Liver (tissue), 9 donors: ENCODE data around the gene HSPG2. TPM values are rescaled to one million over a fixed set of nuclear protein-coding genes. Genes with fewer than 3 reads are reported as not detected.

ENCODE experiments used
- DNase-seq: peaks from one replicate; pipeline ENCODE4 v3.0.0-alpha.2; 2017; ENCODE audit warnings: low spot score
- H3K27ac ChIP-seq, 2 donors: one replicate each; pipeline ENCODE4 v1.7.0; 2013; ENCODE audit warnings: inconsistent platforms in 2 of 2, low read length in 2 of 2, control low read depth in 1 of 2, low read depth in 1 of 2, mild to moderate bottlenecking in 1 of 2
- H3K27me3 ChIP-seq, 4 donors: one replicate each; pipeline versions ENCODE4 v1.6.1 to v1.7.0; 2013; ENCODE audit warnings: low read length in 3 of 4, inconsistent platforms in 1 of 4, mild to moderate bottlenecking in 1 of 4, moderate library complexity in 1 of 4; ENCODE audit not compliant: control insufficient read depth in 4 of 4, insufficient read depth in 4 of 4
- H3K36me3 ChIP-seq, 4 donors: one replicate each; pipeline versions ENCODE4 v1.6.1 to v1.7.0; 2013; ENCODE audit warnings: low read length in 3 of 4, mild to moderate bottlenecking in 3 of 4, low read depth in 1 of 4, moderate library complexity in 1 of 4; ENCODE audit not compliant: control insufficient read depth in 4 of 4, insufficient read depth in 3 of 4
- H3K4me1 ChIP-seq, 4 donors: one replicate each; pipeline versions ENCODE4 v1.6.1 to v1.7.0; 2013; ENCODE audit warnings: low read length in 3 of 4, mild to moderate bottlenecking in 3 of 4, moderate library complexity in 1 of 4; ENCODE audit not compliant: control insufficient read depth in 4 of 4, insufficient read depth in 4 of 4
- H3K4me3 ChIP-seq, 3 donors: one replicate each; pipeline versions ENCODE4 v1.6.1 to v1.7.0; 2013; ENCODE audit warnings: low read length in 3 of 3, control low read depth in 1 of 3, low read depth in 1 of 3, mild to moderate bottlenecking in 1 of 3
- H3K9ac ChIP-seq, 2 donors: one replicate each; pipeline ENCODE4 v1.7.0; 2013; ENCODE audit warnings: low read length in 2 of 2, mild to moderate bottlenecking in 2 of 2, moderate library complexity in 2 of 2, control low read depth in 1 of 2, low read depth in 1 of 2
- H3K9me3 ChIP-seq, 4 donors: one replicate each; pipeline versions ENCODE4 v1.6.1 to v1.7.0; 2013; ENCODE audit warnings: low read length in 3 of 4; ENCODE audit not compliant: control insufficient read depth in 4 of 4
- ATF3 ChIP-seq: IDR thresholded peaks from 2 replicates; pipeline ENCODE4 v1.6.1; 2016; ENCODE audit warnings: antibody characterized with exemption
- EGR1 ChIP-seq, 2 donors: IDR thresholded peaks; 2 replicates each; pipeline ENCODE4 v1.6.1; 2016 to 2018; ENCODE audit warnings: antibody characterized with exemption in 2 of 2, low read depth in 2 of 2
- FOXA1 ChIP-seq: IDR thresholded peaks from 2 replicates; pipeline ENCODE4 v1.6.1; 2016; ENCODE audit warnings: antibody characterized with exemption
- FOXA2 ChIP-seq: IDR thresholded peaks from 2 replicates; pipeline ENCODE4 v1.6.1; 2016; ENCODE audit warnings: antibody characterized with exemption
- GABPA ChIP-seq, 2 donors: IDR thresholded peaks in 1 of 2; conservative IDR thresholded peaks in 1 of 2; 2 replicates each; pipeline ENCODE4 v1.6.1; 2016; ENCODE audit warnings: antibody characterized with exemption in 2 of 2, mild to moderate bottlenecking in 1 of 2, moderate library complexity in 1 of 2
- HNF4A ChIP-seq, 2 donors: conservative IDR thresholded peaks; 2 replicates each; pipeline ENCODE4 v1.6.1; 2016; ENCODE audit warnings: antibody characterized with exemption in 2 of 2, mild to moderate bottlenecking in 2 of 2
- HNF4G ChIP-seq: IDR thresholded peaks from 2 replicates; pipeline ENCODE4 v1.6.1; 2016; ENCODE audit warnings: antibody characterized with exemption
- JUND ChIP-seq, 2 donors: IDR thresholded peaks; 2 replicates each; pipeline ENCODE4 v1.6.1; 2016; ENCODE audit warnings: antibody characterized with exemption in 2 of 2
- MAX ChIP-seq: IDR thresholded peaks from 2 replicates; pipeline ENCODE4 v1.6.1; 2016; ENCODE audit warnings: antibody characterized with exemption
- NR2F2 ChIP-seq: IDR thresholded peaks from 2 replicates; pipeline ENCODE4 v1.6.1; 2016; ENCODE audit warnings: antibody characterized with exemption
- RAD21 ChIP-seq, 2 donors: IDR thresholded peaks; 2 replicates each; pipeline ENCODE4 v1.6.1; 2016; ENCODE audit warnings: antibody characterized with exemption in 2 of 2, mild to moderate bottlenecking in 2 of 2
- RXRA ChIP-seq, 2 donors: IDR thresholded peaks; 2 replicates each; pipeline ENCODE4 v1.6.1; 2017 to 2018; ENCODE audit warnings: antibody characterized with exemption in 2 of 2, mild to moderate bottlenecking in 1 of 2
- SP1 ChIP-seq: IDR thresholded peaks from 2 replicates; pipeline ENCODE4 v1.6.1; 2018; ENCODE audit warnings: antibody characterized with exemption, mild to moderate bottlenecking
- TAF1 ChIP-seq: conservative IDR thresholded peaks from 2 replicates; pipeline ENCODE4 v1.6.1; 2016; ENCODE audit warnings: antibody characterized with exemption, mild to moderate bottlenecking
- WGBS: extraction: QIAGEN DNeasy Blood & Tissue Kit; methylation state at CpG from one replicate; pipeline ENCODE4 v1.1.7; 2013; 5-methylcytosine and 5-hydroxymethylcytosine counted together
- polyA plus RNA-seq, 2 donors: library from polyadenylated mRNA; stranded (reverse) in 1 of 2; unstranded in 1 of 2; fragments of 200-250 nt in 1 of 2; fragments of >200 nt in 1 of 2; fragmentation: Nextera tagmentation in 1 of 2; extraction: Ambion mirVana in 1 of 2; gene quantifications; one replicate each; pipeline versions ENCODE4 v1.2.1 to v1.2.3, GENCODE V29; 2013 to 2015
- total RNA-seq, 2 donors: library from RNA; depleted of rRNA; stranded (reverse); fragments of >200 nt; gene quantifications; one replicate each; pipeline ENCODE4 v1.2.3, GENCODE V29; 2014
- TF ChIP-seq, protein P1 (sequence below): IDR thresholded peaks from 2 replicates; pipeline ENCODE4 v1.6.1; 2016; ENCODE audit warnings: antibody characterized with exemption
- TF ChIP-seq, protein P2 (sequence below): IDR thresholded peaks from 2 replicates; pipeline ENCODE4 v1.6.1; 2016; ENCODE audit warnings: antibody characterized with exemption, mild to moderate bottlenecking
- TF ChIP-seq, protein P3 (sequence below): fragments of 150-350 bp; IDR thresholded peaks from 2 replicates; pipeline ENCODE4 v1.5.1; 2017; ENCODE audit warnings: improper control_type of control experiment, low read depth, low read length; ENCODE audit not compliant: missing input control
- donor health status: healthy.
- donor health status: healthy.
- donor health status: healthy.
- donor health status: healthy.
- donor health status: healthy.

Gene HSPG2
- total and polyA plus RNA-seq, 4 donors: 5.6 to 43.9 (median 23.9) TPM

DNA sequence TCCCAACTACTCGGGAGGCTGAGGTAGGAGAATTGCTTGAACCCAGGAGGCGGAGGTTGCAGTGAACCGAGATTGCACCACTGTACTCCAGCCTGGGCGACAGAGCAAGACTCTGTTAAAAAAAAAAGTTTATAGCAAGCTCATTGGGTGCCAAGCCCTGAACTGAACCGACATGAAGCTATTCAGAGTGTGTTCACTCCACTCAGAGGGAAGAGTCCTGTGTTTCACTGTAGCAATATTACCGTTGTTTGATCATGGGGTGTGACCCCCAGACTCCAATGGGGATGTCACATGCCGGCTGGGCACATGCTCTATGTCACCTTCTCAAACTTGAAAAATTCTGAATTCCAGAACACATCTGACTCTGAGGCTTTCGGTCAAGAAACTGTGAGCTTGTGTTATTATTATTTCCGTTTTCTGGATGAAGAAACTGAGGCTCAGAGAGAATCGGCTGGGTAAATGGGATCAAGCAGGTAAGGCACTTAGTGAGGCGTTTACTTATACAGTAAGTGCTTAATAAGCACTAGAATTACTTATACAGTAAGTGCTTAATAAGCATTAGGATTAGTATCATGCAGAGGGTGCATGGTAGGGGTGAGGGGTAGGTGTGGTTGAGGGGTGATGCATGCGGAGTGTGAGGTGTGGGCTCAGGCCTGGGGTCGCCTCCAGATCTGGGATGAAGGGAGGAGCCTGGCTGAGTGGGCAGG is 36.2 kb downstream of the HSPG2 start (continued):
- no peak for TF ChIP-seq ATF3
- no peak for TF ChIP-seq TAF1

- Histone ChIP-seq H3K4me1 (peaks cover 0 to 21% (median 8%) of the 10 kb centered on the region in 4 donors), H3K4me3 (no peak overlapping the region), H3K36me3 (no peaks in the 10 kb centered on the region), H3K27me3 (no peaks in the 10 kb centered on the region), H3K9ac (no peak overlapping the region), H3K9me3 (no peaks in the 10 kb centered on the region), H3K27ac (no peak overlapping the region)
- no peak for DNase-seq
- 71% methylated on average over 8 of the region's 8 CpGs for WGBS
- TF ChIP-seq, protein P1, sequence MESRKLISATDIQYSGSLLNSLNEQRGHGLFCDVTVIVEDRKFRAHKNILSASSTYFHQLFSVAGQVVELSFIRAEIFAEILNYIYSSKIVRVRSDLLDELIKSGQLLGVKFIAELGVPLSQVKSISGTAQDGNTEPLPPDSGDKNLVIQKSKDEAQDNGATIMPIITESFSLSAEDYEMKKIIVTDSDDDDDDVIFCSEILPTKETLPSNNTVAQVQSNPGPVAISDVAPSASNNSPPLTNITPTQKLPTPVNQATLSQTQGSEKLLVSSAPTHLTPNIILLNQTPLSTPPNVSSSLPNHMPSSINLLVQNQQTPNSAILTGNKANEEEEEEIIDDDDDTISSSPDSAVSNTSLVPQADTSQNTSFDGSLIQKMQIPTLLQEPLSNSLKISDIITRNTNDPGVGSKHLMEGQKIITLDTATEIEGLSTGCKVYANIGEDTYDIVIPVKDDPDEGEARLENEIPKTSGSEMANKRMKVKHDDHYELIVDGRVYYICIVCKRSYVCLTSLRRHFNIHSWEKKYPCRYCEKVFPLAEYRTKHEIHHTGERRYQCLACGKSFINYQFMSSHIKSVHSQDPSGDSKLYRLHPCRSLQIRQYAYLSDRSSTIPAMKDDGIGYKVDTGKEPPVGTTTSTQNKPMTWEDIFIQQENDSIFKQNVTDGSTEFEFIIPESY: no peak
- peak; percentile 73 for TF ChIP-seq NR2F2
Measured at GRCh38 chr1:21899987-21900386, 37.1 kb downstream of the HSPG2 start.

DNA sequence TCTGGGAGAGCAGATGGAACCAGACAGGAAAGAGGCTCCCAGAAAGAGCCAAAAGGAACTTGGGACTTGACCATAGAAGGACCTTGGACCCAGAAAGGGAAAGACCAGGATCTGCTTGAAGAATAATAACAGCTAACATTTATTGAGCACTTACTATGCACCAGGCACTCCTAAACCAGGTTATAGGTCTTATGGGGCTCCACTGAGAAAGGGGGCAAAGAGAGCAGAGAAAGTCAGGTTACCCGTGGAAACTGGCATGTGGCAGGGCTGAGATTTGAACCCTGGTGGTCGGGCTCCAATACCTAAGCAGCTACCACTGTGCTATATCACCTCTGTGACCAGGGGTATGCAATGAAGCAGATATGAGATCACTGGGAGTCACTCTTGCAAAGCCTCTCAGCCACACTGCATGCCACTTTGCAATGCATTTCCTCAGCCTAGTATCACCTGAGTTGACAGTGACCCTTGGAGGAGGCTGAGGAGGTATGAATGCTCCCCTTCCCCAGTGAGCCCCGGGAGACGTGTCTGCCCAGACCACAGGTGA is 37.8 kb downstream of the HSPG2 start:
- no peak overlapping the region for H3K9ac ChIP-seq
- WGBS: 86% methylated on average over 4 of the region's 4 CpGs
- no peaks in the 10 kb centered on the region for H3K36me3 ChIP-seq
- no peak overlapping the region for H3K4me3 ChIP-seq
- TF ChIP-seq HNF4A (conservative IDR thresholded peaks at IDR 0.05): no peak
- no peak for TF ChIP-seq TAF1
- no peak for TF ChIP-seq SP1
- TF ChIP-seq MAX: no peak
- TF ChIP-seq ATF3: no peak
- TF ChIP-seq HNF4G: no peak
- no peak for TF ChIP-seq FOXA1
- TF ChIP-seq FOXA2: no peak
- no peak for TF ChIP-seq RXRA (IDR thresholded peaks at IDR 0.05)
- TF ChIP-seq, protein P2, sequence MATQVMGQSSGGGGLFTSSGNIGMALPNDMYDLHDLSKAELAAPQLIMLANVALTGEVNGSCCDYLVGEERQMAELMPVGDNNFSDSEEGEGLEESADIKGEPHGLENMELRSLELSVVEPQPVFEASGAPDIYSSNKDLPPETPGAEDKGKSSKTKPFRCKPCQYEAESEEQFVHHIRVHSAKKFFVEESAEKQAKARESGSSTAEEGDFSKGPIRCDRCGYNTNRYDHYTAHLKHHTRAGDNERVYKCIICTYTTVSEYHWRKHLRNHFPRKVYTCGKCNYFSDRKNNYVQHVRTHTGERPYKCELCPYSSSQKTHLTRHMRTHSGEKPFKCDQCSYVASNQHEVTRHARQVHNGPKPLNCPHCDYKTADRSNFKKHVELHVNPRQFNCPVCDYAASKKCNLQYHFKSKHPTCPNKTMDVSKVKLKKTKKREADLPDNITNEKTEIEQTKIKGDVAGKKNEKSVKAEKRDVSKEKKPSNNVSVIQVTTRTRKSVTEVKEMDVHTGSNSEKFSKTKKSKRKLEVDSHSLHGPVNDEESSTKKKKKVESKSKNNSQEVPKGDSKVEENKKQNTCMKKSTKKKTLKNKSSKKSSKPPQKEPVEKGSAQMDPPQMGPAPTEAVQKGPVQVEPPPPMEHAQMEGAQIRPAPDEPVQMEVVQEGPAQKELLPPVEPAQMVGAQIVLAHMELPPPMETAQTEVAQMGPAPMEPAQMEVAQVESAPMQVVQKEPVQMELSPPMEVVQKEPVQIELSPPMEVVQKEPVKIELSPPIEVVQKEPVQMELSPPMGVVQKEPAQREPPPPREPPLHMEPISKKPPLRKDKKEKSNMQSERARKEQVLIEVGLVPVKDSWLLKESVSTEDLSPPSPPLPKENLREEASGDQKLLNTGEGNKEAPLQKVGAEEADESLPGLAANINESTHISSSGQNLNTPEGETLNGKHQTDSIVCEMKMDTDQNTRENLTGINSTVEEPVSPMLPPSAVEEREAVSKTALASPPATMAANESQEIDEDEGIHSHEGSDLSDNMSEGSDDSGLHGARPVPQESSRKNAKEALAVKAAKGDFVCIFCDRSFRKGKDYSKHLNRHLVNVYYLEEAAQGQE: no peak
- TF ChIP-seq, protein P1: no peak
- TF ChIP-seq EGR1 (IDR thresholded peaks at IDR 0.05; ENCODE audit: low read depth in 2 of 2): no peak
- TF ChIP-seq, protein P3, sequence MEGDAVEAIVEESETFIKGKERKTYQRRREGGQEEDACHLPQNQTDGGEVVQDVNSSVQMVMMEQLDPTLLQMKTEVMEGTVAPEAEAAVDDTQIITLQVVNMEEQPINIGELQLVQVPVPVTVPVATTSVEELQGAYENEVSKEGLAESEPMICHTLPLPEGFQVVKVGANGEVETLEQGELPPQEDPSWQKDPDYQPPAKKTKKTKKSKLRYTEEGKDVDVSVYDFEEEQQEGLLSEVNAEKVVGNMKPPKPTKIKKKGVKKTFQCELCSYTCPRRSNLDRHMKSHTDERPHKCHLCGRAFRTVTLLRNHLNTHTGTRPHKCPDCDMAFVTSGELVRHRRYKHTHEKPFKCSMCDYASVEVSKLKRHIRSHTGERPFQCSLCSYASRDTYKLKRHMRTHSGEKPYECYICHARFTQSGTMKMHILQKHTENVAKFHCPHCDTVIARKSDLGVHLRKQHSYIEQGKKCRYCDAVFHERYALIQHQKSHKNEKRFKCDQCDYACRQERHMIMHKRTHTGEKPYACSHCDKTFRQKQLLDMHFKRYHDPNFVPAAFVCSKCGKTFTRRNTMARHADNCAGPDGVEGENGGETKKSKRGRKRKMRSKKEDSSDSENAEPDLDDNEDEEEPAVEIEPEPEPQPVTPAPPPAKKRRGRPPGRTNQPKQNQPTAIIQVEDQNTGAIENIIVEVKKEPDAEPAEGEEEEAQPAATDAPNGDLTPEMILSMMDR: no peak
- TF ChIP-seq GABPA (IDR thresholded peaks at IDR 0.05 in 1 of 2, conservative IDR thresholded peaks at IDR 0.05 in 1 of 2): no peak
- no peak for TF ChIP-seq RAD21 (IDR thresholded peaks at IDR 0.05)
- TF ChIP-seq NR2F2: no peak
- no peak for TF ChIP-seq JUND (IDR thresholded peaks at IDR 0.05)
- no peak for DNase-seq
- H3K27me3 ChIP-seq: no peaks in the 10 kb centered on the region
- H3K4me1 ChIP-seq: peaks cover 0 to 21% (median 8%) of the 10 kb centered on the region in 4 donors
- H3K27ac ChIP-seq: peak overlapping the region in 1 of 2 donors; percentile 3
- H3K9me3 ChIP-seq: no peaks in the 10 kb centered on the region
